H1 (cell line): ENCODE data around the gene EGFLAM.

ENCODE experiments used
- ATF2 ChIP-seq: IDR thresholded peaks from 2 replicates; pipeline ENCODE4 v1.6.1; 2012; ENCODE audit warnings: low read length, inconsistent platforms
- BCL11A ChIP-seq, 2 experiments: IDR thresholded peaks; one replicate each; pipeline ENCODE4 v1.6.1; 2011; ENCODE audit warnings: low read depth in 2 of 2, low read length in 2 of 2, mild to moderate bottlenecking in 2 of 2
- CHD7 ChIP-seq: fragments of 300-600 bp; sonication (generic); IDR thresholded peaks from 2 replicates; pipeline ENCODE4 v1.7.1; 2012; ENCODE audit warnings: low read length, moderate library complexity, mild to moderate bottlenecking, inconsistent platforms; ENCODE audit not compliant: insufficient replicate concordance
- CTCF ChIP-seq, 3 experiments: IDR thresholded peaks; 1 replicate in 2 of 3; 2 replicates in 1 of 3; pipeline versions ENCODE4 v1.5.1 to v1.6.1; 2011; ENCODE audit warnings: low read length in 3 of 3, mild to moderate bottlenecking in 3 of 3, inconsistent platforms in 2 of 3, low read depth in 1 of 3, moderate library complexity in 1 of 3; ENCODE audit not compliant: insufficient read depth in 1 of 3; ENCODE audit errors: control extremely low read depth in 1 of 3
- GTF2F1 ChIP-seq: IDR thresholded peaks from 2 replicates; pipeline ENCODE4 v1.6.1; 2012; ENCODE audit warnings: low read depth, low read length, improper control_type of control experiment, borderline replicate concordance
- JUN ChIP-seq: IDR thresholded peaks from 2 replicates; pipeline ENCODE4 v1.6.1; 2011; ENCODE audit warnings: low read depth, mild to moderate bottlenecking, improper control_type of control experiment, low read length
- POLR2A ChIP-seq, 2 experiments: IDR thresholded peaks; 1 replicate in 1 of 2; 2 replicates in 1 of 2; pipeline ENCODE4 v1.6.1; 2011; ENCODE audit warnings: low read depth in 2 of 2, low read length in 2 of 2, mild to moderate bottlenecking in 2 of 2; ENCODE audit errors: control extremely low read depth in 1 of 2
- SP1 ChIP-seq: IDR thresholded peaks from 2 replicates; pipeline ENCODE4 v1.6.1; 2011; ENCODE audit warnings: low read depth, low read length
- SP4 ChIP-seq: IDR thresholded peaks from 2 replicates; pipeline ENCODE4 v1.6.1; 2012; ENCODE audit warnings: low read length, inconsistent platforms
- TAF1 ChIP-seq: IDR thresholded peaks from 2 replicates; pipeline ENCODE4 v1.6.1; 2011; ENCODE audit warnings: mild to moderate bottlenecking, low read depth, low read length
- TCF12 ChIP-seq: IDR thresholded peaks from 2 replicates; pipeline ENCODE4 v1.6.1; 2011; ENCODE audit warnings: low read depth, mild to moderate bottlenecking, low read length
- USF2 ChIP-seq: IDR thresholded peaks from 2 replicates; pipeline ENCODE4 v1.6.1; 2011; ENCODE audit warnings: low read length, improper control_type of control experiment

GRCh38 chr5:38422622-38423021, 164.3 kb downstream of the EGFLAM start:
- TF ChIP-seq BCL11A (IDR thresholded peaks at IDR 0.05; ENCODE audit: low read depth in 2 of 2, low read length in 2 of 2) (no peak), TAF1 (no peak), USF2 (no peak), CTCF (IDR thresholded peaks at IDR 0.05; ENCODE audit: control extremely low read depth in 1 of 3, insufficient read depth in 1 of 3, low read depth in 1 of 3, low read length in 3 of 3) (no peak), POLR2A (IDR thresholded peaks at IDR 0.05; ENCODE audit: control extremely low read depth in 1 of 2, low read depth in 2 of 2, low read length in 2 of 2) (no peak), SP1 (no peak), SP4 (no peak), GTF2F1 (no peak), JUN (no peak), CHD7 (no peak), ATF2 (no peak), TCF12 (no peak)
